WTC11 (cell line): ENCODE results near the gene C19orf47.

Experiments
- ATF1 ChIP-seq: sonication (generic); formaldehyde crosslinking; IDR thresholded peaks from 2 replicates; pipeline ENCODE4 v1.8.1; 2023; ENCODE audit warnings: mild to moderate bottlenecking, moderate library complexity, missing genetic modification reagents
- CTCF ChIP-seq: fragments of 200-600 bp; IDR thresholded peaks from 2 replicates; pipeline ENCODE4 v1.8.0; 2022; ENCODE audit warnings: antibody characterized with exemption
- ETV6 ChIP-seq: sonication (generic); formaldehyde crosslinking; IDR thresholded peaks from 2 replicates; pipeline ENCODE4 v1.8.1; 2022; ENCODE audit warnings: mild to moderate bottlenecking, missing genetic modification reagents
- GRHL2 ChIP-seq: fragments of 250-450 bp; sonication (Bioruptor Pico); IDR thresholded peaks from 2 replicates; pipeline ENCODE4 v1.8.0; 2022; ENCODE audit warnings: mild to moderate bottlenecking, moderate library complexity; ENCODE audit not compliant: insufficient replicate concordance, severe bottlenecking
- MAX ChIP-seq: sonication (generic); formaldehyde crosslinking; IDR thresholded peaks from 2 replicates; pipeline ENCODE4 v1.8.0; 2022; ENCODE audit warnings: mild to moderate bottlenecking, missing genetic modification reagents
- MLX ChIP-seq: sonication (generic); formaldehyde crosslinking; IDR thresholded peaks from 2 replicates; pipeline ENCODE4 v1.8.1; 2023; ENCODE audit warnings: mild to moderate bottlenecking, missing genetic modification reagents, moderate library complexity
- NFE2L1 ChIP-seq: sonication (generic); formaldehyde crosslinking; IDR thresholded peaks from 2 replicates; pipeline ENCODE4 v1.8.1; 2023; ENCODE audit warnings: missing genetic modification reagents
- NR2C2 ChIP-seq: sonication (generic); formaldehyde crosslinking; IDR thresholded peaks from 2 replicates; pipeline ENCODE4 v1.8.0; 2022; ENCODE audit warnings: mild to moderate bottlenecking, missing genetic modification reagents
- NR3C1 ChIP-seq: sonication (generic); formaldehyde crosslinking; conservative IDR thresholded peaks from 2 replicates; pipeline ENCODE4 v1.8.1; 2023; ENCODE audit warnings: low read depth, mild to moderate bottlenecking, missing genetic modification reagents
- RELA ChIP-seq: sonication (generic); formaldehyde crosslinking; IDR thresholded peaks from 2 replicates; pipeline ENCODE4 v1.8.1; 2022; ENCODE audit warnings: missing genetic modification reagents, mild to moderate bottlenecking, borderline replicate concordance
- ZBTB21 ChIP-seq: sonication (generic); formaldehyde crosslinking; IDR thresholded peaks from 2 replicates; pipeline ENCODE4 v1.8.1; 2023; ENCODE audit warnings: mild to moderate bottlenecking, missing genetic modification reagents, borderline replicate concordance
- TF ChIP-seq, protein P1 (sequence below): sonication (generic); formaldehyde crosslinking; IDR thresholded peaks from 2 replicates; pipeline ENCODE4 v1.8.1; 2022; ENCODE audit warnings: low read depth, mild to moderate bottlenecking, moderate library complexity, missing genetic modification reagents, borderline replicate concordance

DNA sequence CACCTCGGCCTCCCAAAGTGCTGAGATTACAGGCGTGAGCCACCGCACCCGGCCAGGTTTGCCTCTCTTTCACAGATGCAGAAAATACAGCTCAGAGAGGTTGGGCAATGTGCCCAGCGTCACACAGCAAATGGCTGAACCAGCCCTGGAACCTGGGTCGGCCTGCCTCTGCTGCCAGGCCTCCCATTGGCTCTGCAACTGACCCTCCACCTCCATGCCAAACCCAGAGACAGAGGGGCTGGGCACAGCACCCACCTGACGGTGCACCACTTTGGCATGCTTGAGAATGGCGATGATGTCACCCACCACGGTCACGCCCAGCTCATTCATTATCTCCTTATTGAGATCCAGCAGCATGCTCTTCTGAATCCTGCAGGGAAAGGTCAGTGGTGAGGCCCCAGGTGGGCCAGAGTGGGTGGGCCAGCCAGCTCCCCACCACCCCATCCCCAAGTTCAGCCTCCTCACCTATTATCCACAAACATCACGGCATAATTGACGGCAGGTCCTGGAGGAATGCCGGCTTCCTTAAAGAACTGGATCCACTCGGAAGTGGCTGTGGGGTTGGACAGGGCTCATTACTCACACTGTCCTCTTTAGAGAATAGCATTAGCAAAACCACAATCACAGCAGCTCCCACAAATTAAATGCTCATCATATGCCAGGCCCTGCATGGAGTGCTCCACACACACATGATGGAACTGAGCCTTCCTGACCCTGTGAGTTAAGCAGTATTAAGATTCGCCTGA lies 12.2 kb downstream of the C19orf47 start:
- TF ChIP-seq RELA = no peak
- TF ChIP-seq ATF1 (CRISPR knock-in tag) = no peak
- TF ChIP-seq CTCF = no peak
- TF ChIP-seq MLX (CRISPR knock-in tag) = no peak
- no peak for TF ChIP-seq NR2C2 (CRISPR knock-in tag)
- TF ChIP-seq ZBTB21 (CRISPR knock-in tag) = no peak
- no peak for TF ChIP-seq GRHL2 (CRISPR knock-in tag)
- no peak for TF ChIP-seq ETV6
- TF ChIP-seq, protein P1, sequence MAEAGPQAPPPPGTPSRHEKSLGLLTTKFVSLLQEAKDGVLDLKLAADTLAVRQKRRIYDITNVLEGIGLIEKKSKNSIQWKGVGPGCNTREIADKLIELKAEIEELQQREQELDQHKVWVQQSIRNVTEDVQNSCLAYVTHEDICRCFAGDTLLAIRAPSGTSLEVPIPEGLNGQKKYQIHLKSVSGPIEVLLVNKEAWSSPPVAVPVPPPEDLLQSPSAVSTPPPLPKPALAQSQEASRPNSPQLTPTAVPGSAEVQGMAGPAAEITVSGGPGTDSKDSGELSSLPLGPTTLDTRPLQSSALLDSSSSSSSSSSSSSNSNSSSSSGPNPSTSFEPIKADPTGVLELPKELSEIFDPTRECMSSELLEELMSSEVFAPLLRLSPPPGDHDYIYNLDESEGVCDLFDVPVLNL = no peak
- no peak for TF ChIP-seq NR3C1 (CRISPR knock-in tag)
- no peak for TF ChIP-seq MAX (CRISPR knock-in tag)
- no peak for TF ChIP-seq NFE2L1 (CRISPR knock-in tag)
